ENCODE results near the gene DCAF15. TPM values are rescaled to one million over a fixed set of nuclear protein-coding genes. Genes with fewer than 3 reads are reported as not detected.
"Not testable (repeated sequence)": the region's sequence is repeated elsewhere in the genome, so short reads cannot be mapped to it uniquely, and the experiment has no call there.

DCAF15 gene
- total RNA-seq, 1 donor from 2014 or later: 28.6 TPM

- H3K9ac ChIP-seq: no peak overlapping the region
- Mint-ChIP-seq H3K4me1 (no peaks in the 10 kb centered on the region), H3K9me3 (peaks cover 4% of the 10 kb centered on the region), H3K4me3 (no peak overlapping the region), H3K36me3 (peaks cover 32% of the 10 kb centered on the region), H3K27me3 (ENCODE audit: insufficient read depth, low read depth) (peaks cover 4% of the 10 kb centered on the region), H3K27ac (no peak overlapping the region)
- H4K20me1 ChIP-seq (ENCODE audit: low read depth): no peaks in the 10 kb centered on the region
- DNase-seq (ENCODE audit: low spot score): peak; percentile 50
- no peaks in the 10 kb centered on the region for H3K9me3 ChIP-seq (ENCODE audit: low read depth)
- H3K36me3 ChIP-seq: peaks cover 4% of the 10 kb centered on the region
- H3K27ac ChIP-seq: no peak overlapping the region
- H2AFZ ChIP-seq (replicated peaks): no peak overlapping the region
- H3K27me3 ChIP-seq: no peaks in the 10 kb centered on the region
- no peak overlapping the region for H3K4me3 ChIP-seq
- H3K79me2 ChIP-seq (ENCODE audit: low read depth): no peaks in the 10 kb centered on the region
- H3K4me2 ChIP-seq: no peak overlapping the region
- TF ChIP-seq EZH2phosphoT487 (IDR thresholded peaks at IDR 0.05) (no peak), CTCF (IDR thresholded peaks at IDR 0.05) (no peak), EZH2 (IDR thresholded peaks at IDR 0.05) (no peak)
- H3K4me1 ChIP-seq: no peaks in the 10 kb centered on the region
- H3F3A ChIP-seq (ENCODE audit: low read depth): no peaks in the 10 kb centered on the region
These were observed 31.2 kb upstream of the DCAF15 start for GRCh38 chr19:13920940-13921747.

DNA sequence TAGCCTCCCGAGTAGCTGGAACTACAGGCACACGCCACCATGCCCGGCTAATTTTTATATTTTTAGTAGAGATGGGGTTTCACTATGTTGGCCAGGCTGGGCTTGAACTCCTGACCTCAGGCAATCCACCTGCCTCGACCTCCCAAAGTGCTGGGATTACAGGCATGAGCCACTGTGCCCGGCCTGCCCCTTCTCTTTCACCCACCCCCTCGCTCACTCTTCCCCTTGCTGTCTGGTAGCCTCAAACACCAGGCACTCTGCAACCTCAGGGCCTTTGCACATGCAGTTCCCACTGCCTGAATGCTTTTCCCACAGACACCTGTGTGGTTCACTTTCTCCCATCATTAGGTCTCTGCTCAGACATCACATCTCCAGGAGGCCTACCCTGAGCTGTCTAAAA, 30.2 kb upstream of the DCAF15 start:
- not testable (repeated sequence) for H3K27ac Mint-ChIP-seq; H3K27me3 Mint-ChIP-seq (ENCODE audit: insufficient read depth, low read depth); H3K4me3 Mint-ChIP-seq; DNase-seq (ENCODE audit: low spot score); H3K9me3 Mint-ChIP-seq; H2AFZ ChIP-seq (replicated peaks); H3K9ac ChIP-seq; H3F3A ChIP-seq (ENCODE audit: low read depth); H3K9me3 ChIP-seq (ENCODE audit: low read depth); H3K4me2 ChIP-seq; H3K27me3 ChIP-seq; H3K27ac ChIP-seq; H3K36me3 ChIP-seq; H3K4me1 Mint-ChIP-seq; H3K4me1 ChIP-seq; H3K4me3 ChIP-seq; H3K79me2 ChIP-seq (ENCODE audit: low read depth); H4K20me1 ChIP-seq (ENCODE audit: low read depth)
- H3K36me3 Mint-ChIP-seq: peaks cover 38% of the 10 kb centered on the region

DNA sequence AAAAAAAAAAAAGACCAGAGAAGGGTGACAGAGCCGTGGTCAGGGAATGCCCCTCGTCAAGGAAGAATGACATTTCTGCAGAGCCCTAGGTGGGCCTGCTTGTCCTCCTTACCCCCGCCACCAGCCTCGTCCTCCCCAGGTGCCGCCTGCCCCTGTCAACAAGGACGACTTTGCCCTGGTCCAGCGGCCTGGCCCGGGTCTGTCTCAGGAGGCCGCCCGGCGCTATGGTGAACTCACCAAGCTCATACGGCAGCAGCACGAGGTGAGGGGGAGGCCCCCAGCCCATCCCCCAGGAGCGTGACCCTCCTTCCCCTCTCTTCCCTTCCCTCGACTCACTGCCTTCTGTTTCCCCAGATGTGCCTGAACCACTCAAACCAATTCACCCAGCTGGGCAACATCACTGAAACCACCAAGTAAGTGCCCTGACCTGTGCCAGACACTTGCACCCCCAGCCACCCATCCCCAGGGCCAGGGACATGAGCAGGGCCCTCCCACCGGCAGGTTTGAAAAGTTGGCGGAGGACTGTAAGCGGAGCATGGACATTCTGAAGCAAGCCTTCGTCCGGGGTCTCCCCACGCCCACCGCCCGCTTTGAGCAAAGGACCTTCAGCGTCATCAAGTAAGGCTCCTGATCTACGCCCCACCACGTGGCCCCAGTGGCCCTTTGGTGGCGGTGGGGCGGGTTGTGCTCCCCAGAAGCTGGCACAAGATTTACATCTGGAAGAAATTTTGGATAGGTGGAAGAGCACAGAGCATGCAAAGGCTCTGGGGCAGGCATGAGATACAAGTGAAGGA, 28.9 kb upstream of the DCAF15 start:
- Mint-ChIP-seq H3K4me1 (no peaks in the 10 kb centered on the region), H3K27me3 (ENCODE audit: insufficient read depth, low read depth) (peaks cover 4% of the 10 kb centered on the region), H3K36me3 (peaks cover 43% of the 10 kb centered on the region)

More for the DNA sequence above, 28.9 kb upstream of the DCAF15 start:
- H3K27ac ChIP-seq: no peak overlapping the region
- Mint-ChIP-seq H3K27ac (no peak overlapping the region), H3K9me3 (peaks cover 4% of the 10 kb centered on the region), H3K4me3 (no peak overlapping the region)
- no peak overlapping the region for H3K9ac ChIP-seq
- no peaks in the 10 kb centered on the region for H3K79me2 ChIP-seq (ENCODE audit: low read depth)
- H3K4me1 ChIP-seq: no peaks in the 10 kb centered on the region
- DNase-seq (ENCODE audit: low spot score): no peak
- no peaks in the 10 kb centered on the region for H3K27me3 ChIP-seq
- no peak overlapping the region for H2AFZ ChIP-seq (replicated peaks)
- no peaks in the 10 kb centered on the region for H4K20me1 ChIP-seq (ENCODE audit: low read depth)
- H3K36me3 ChIP-seq: peaks cover 4% of the 10 kb centered on the region
- H3K4me3 ChIP-seq: no peak overlapping the region
- H3K9me3 ChIP-seq (ENCODE audit: low read depth): no peaks in the 10 kb centered on the region
- no peak overlapping the region for H3K4me2 ChIP-seq
- no peaks in the 10 kb centered on the region for H3F3A ChIP-seq (ENCODE audit: low read depth)
- TF ChIP-seq EZH2phosphoT487 (IDR thresholded peaks at IDR 0.05): no peak
- no peak for TF ChIP-seq EZH2 (IDR thresholded peaks at IDR 0.05)
- TF ChIP-seq CTCF (IDR thresholded peaks at IDR 0.05): no peak
